Suppressor macrophage treated with lipopolysaccharide for 4 hours (primary cell): ENCODE results near the gene HOXB4.
A peak's percentile ranks its signal among the peaks of the same experiment; 100 is the strongest.
"Not testable (repeated sequence)": the region's sequence is repeated elsewhere in the genome, so short reads cannot be mapped to it uniquely, and the experiment has no call there.

ENCODE experiments used
- DNase-seq: peaks from one replicate; pipeline ENCODE4 v3.0.0-alpha.2; 2020

HOXB4 gene

DNA sequence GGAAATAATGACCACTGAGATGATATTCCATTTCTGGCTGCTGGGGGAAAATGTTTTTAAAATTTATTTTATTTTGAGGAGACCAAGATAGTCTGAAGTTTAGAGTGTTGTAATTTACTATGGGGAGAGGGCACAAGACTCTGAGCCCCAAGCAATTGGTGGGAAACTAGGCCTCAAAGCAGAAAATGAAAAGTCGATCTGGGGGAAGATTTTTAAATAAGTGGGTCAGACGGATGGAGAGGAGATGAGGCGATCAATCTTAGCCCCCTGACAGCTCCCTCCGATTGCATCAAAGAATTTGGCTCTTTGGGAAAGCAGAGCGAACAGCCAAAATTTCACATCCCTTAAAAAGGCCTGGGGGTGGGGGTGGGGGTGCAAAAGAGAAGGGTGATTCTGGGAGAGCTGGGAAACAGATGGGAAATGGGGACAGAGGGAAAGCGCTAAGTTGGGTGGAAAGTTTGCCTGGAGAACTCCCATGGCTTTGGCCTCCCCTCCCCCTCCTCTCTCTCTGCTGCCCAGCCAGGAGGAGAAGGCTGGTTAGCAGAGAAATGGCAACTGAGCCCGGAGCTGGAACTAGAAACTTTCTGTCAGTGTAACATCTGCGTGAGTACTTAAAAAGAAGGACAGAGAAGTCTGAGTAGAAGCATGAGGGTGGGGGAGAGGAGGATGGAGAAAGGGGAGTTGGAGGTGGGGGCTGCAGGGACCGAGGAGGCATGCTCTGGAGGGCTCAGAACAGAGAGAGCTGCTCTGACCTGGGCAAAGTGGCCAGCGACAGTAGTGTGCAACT lies 31.8 kb downstream of the HOXB4 start:
- no peak for DNase-seq

DNA sequence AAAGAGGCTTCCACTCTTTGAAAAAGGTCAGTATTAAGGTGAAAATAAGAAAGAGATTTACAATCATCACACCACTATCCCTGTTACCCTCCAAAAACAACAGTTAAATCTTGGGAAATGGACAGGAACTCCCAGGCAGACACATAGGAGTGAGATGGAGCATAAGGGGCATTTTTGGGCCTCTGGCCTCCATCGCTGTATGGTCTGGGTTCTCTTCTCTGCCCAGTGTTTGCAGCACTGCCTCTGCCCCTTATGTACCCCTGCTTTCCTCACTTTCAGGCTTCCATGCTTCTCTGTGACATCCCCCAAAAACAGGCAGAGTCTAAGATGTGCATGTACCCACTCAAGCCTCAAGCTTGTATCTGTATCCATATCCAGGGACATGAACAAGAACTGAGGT lies 32.6 kb downstream of the HOXB4 start:
- DNase-seq = no peak

DNA sequence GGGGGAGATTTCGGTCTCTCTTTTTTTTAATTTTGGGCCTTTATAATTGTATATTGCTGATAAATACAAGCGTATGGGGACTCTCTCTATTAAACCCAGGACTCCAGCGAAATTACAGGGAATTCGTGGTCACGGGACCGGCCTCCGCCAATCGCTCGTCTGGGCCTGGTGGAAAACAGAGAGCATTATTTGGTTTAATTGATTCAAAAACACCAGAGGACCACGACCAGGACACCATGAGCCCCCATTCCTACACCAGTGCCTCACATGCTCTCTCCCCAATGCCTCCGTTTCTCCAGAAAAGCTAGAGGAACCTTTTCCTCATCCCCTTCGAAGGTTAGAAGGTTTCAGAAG lies 33.2 kb downstream of the HOXB4 start, which contains the start of gene HOXB2:
Gene HOXB2, minus strand, starts transcription at position 88 of the 354 bp plus-strand sequence. CDS start 198 bp downstream, outside the sequence.
- no peak for DNase-seq

DNA sequence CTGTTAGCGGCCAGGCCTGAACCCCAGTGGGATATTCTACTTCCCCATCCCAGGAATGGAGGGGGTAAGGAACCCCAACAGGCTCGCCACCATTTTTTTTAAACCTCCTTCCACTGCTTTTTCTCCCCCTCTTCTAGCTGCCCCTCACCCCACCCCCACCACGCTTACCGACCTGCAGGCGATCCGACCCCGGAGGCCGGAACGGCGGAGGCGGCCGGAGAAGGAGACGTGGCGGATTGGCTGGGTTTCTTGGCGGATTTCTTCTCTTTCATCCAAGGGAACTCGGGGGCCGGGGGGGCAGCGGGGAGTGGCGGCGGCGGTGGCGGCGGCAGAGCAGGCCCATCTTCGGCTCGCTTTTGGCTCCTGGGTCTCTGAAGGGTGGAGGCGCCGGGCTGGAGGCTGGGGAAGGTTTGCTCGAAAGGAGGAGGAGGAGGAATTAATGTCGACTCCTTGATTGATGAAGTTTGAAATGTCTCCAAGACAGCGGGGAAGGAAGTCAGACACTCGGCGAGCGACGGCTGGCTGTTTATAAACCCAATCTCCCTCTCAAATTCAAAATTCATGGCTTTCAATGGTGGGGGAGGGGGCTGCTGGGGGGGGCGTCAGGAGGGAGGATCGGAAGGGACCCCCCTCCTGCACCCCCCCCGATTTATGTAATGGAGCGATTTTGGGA lies 33.7 kb downstream of the HOXB4 start:
- DNase-seq = no peak

DNA sequence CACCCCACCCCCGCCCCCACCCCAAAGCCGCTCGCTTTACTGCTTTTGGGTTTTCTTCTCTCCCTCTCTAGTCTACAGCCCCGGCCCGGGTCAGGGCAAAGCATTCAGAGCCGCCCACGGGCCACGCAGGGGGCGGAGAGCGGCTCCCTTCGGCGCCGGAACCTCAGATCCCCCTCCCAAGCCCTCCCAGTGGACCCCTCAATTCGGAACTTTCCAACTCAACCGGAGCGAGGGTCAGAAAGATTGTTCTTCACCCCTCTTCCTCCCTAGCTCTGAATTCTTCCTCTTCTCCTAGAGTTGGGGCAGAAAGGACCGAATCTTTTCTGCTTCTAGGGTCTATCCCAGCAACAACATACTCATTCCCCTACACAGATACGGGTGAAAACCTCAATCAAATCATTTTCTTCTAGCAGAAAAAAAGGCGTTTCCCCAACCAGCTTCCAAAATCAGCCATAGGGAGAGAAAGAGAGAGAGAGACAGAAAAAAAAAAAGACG lies 34.2 kb downstream of the HOXB4 start:
- DNase-seq = no peak

DNA sequence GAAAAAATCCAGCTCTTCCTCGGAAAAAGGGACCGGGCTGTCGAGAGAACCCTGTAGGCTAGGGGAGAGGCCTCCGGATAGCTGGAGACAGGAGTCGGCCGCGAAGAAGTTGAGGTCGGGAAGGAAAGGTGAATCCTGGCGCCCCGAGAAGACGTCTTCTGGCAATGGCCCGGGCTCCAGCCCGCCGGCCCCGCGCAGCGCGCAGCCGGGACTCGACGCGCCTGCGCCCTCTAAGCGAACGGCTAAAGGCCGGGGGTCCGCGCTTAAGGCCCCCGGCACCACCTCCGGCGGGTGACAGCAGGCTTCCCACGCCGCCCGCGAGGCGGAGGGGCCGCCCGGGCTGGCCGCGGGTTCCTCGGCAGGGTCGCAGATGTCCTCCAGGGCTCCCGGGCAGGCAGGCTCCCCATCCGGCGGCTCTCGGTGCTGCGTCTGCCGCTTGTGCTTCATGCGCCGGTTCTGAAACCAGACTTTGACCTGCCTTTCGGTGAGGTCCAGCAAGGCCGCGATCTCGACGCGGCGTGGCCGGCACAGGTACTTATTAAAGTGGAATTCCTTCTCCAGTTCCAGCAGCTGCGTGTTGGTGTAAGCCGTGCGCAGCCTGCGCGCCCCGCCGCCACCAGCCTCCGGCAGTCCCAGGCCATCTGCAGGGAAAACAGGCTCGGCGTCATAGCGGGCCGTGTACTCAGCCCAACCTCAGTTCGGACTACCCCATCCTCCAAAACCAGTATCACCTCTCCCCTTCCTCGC lies 34.9 kb downstream of the HOXB4 start:
- DNase-seq = peak; percentile 57

DNA sequence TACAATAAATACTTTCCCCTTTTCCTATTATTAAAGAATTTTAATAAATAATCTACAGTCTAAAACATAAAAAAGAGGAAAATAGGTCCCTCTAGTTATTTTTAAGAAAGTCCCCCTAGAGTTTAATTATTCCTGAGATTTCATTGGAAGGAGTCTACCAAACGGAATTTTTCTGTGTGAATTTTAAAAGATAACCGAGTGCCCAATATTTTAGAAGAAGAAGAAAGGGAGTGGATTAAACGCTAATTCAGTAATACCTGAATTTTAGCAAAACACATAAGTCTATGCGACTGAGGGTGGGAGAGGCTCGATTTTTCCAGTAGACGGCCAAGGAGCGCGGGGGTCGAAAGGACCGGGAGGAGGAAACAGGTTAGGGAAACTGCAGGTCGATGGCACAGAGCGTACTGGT lies 35.4 kb downstream of the HOXB4 start:
- no peak for DNase-seq

DNA sequence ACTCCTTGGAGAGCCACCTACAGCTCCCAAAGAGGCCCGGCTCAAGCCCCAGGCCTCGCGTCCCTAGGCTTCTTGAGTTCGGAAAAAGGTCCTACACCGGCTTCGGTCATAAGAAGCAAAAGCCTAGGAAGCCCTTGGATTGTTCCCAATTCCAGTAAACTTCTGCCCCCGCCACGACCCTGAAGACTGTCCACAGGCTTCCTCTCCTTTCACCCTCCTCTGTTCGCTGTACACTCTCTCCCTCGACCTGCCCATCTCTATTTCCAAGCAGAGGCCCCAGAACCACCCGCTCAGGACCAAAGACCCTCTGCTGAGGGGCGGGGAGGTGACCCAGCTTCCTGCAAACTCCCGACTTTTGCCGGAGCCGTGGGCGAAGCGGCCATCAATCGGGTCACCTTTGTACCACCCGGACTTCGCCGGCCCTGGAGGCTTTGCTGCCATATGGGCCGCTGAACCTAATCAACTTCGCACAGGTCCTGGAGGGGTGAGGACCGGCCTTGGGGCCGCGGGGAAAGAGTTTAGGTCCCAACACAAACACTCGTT lies 36.0 kb downstream of the HOXB4 start:
- no peak for DNase-seq

DNA sequence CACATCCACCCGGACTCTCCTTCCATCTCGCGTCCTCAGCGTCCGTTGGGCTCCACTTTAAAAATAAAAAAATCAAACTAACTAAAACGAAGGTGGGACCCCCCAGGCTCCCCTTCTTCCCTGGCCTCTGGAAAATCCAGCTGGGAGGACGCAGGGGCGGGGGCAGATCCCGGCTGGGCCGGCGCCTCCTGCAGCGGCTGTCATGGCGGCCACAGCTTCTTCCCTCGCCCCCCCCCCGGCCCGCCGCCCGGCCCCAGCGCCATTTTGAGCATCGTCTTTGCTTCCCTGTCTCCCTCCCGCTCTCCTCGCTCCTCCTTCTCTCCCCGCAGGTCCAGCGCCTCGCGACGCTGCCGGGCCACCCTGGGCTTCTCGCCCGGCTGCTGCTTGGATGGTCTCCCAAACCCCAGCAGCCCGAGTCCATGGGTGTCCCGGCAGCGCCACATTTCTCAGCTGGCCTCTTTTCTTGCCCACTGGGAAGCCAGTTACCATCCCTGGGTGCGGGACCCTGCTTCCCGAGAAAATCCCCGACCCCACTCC lies 36.5 kb downstream of the HOXB4 start:
- DNase-seq = no peak

DNA sequence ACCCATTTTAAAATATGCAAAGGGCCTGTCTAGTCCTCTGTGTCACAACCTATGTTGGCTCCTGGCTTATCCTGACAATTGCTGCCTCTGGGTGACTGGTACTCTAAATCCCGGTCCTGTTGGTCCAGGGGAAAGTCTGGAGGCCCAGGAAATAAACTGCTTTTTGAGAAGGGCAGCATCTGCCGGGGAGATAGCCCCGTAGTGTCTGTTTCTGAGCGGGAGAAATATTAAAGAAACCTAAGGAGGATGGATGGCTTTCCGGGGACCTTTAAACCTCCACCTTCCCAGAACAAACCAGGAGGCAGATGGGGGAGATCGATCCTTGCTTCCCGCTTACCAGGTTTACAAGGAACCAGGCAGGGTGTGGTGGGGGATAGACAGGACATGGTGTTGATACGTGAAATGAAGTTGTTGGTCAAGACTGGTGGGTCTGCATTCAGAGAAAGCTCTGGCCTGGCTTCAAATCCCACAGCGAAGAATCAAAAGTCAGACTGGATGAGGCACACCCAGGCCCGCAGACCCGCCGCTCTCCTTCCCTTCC lies 37.0 kb downstream of the HOXB4 start:
- DNase-seq = no peak

DNA sequence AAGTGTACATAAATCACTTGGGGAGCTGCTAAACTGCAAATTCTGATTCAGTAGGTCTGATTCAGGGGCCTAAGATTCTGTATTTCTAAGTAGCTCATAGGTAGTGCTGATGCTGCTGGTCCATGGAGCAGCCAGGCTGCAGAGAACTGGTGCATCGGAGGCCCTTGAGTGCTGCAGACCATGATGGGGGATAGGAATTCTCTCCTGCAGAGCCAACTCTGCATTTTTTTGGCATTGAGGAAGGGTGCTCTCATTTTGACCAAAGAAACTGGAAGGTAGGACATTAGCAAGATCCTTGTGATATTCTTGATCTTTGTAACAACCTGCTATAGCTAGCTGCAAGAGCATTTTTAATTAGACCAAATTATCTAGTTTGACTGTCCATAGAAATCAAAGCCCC lies 37.9 kb downstream of the HOXB4 start:
- DNase-seq = no peak

DNA sequence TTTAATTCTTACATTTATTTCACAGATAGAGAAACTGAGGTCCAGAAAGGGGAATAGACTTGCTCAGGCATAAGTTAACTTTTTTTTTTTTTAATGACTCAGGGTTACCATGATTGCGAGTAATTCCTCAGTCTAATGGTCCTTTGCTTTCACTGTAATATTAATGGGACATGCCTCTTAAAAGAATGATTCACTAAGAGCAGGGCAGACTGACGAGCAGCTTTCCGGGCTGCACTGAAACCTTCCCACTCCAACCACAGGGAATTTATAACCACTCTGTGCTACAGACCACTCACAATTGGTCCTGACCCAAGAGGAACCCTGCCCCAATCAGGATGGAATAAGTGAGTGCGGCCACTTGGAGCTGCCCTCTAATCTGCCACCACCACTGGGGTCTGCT lies 39.0 kb downstream of the HOXB4 start:
- DNase-seq = no peak

DNA sequence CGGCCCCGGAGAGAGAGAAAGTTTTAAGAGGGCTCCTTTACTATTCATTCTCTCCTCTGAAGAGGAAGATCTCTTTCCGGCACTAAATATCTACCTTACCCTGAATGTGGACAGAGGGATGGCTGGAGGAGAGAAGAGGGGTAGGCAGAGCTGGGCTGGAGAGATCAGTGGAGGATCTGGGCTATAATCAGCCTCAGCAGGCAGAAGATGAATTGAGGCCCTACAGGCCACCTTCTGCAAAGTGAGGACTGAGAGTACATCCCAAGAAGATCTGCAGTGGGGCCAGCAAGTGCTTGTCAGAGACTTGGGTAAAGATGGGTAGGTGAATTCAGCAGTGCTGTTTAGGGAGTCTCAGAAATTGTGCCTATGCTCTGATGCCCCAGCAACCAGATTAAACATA lies 40.8 kb downstream of the HOXB4 start:
- DNase-seq = no peak

DNA sequence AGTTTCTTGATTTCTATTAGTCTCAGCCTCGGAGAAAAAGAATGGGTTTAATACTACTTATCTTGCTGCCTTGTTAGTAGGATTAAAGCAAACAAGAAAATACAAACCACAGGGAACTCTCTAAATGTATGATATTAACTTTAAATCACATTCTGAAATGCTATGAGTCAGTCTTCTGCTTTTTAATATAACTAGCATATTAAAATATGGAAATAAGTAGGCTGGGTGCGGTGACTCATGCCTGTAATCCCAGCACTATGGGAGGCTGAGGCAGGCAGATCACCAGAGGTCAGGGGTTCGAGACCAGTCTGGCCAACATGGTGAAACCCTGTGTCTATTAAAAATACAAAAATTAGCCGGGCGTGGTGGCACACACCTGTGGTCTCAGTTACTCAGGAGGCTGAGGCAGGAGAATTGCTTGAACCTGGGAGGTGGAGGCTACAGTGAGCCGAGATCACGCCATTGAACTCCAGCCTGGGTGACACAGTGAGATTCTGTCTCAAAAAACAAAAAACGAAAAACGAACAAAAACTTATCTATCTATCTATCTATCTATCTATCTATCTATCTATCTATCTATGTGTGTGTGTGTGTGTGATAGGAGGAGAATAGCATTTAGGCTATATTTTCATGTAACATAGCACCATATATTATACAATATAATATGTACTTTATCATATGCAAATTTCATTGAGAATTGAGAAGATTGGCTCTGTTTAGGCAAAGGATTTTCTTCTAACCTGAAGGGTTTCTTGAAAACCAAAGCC lies 42.2 kb downstream of the HOXB4 start:
- DNase-seq = not testable (repeated sequence)

DNA sequence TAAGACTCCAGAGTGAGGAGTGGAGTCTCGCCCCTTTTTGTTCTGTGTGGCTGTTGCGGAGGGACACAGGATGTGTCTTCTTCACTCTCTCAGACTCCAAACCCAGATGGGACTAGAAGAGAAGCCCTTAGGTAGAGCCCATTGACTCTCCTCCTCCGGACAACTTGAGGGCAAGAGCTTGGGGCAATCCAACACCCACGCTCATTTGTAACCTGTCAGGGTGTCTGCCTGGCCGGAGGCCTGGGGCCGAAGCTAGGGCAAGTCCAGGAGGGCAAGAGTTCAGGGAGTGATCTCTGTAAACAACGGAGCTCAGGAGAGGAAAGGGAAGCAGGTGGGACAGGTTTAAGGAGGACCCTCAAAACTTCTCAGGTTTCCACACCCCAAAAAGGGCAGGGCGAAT lies 45.9 kb downstream of the HOXB4 start:
- DNase-seq = no peak

DNA sequence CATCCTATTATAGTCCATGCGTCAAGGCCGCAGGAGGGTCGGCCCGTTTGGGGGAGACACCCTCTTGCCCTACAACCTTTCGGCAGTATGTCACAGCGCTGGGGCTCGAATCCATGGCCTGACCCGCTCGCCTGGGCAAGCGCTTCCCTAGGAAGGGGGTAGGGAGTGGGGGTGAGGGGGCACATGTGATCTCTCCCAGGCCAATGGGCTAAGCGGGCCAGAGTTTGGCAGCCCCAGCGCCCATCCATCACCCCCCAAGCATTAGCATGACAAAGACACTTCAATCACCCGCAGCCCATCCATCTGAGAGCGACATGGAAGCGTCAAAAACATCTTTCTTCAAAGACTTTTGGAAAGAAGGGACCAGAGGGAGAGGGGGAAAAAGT lies 47.3 kb downstream of the HOXB4 start, which contains the start of gene HOXB1:
Gene HOXB1, minus strand, starts transcription at position 125 of the 386 bp plus-strand sequence. Its CDS starts 107 bp downstream, at position 18.
- DNase-seq = no peak

DNA sequence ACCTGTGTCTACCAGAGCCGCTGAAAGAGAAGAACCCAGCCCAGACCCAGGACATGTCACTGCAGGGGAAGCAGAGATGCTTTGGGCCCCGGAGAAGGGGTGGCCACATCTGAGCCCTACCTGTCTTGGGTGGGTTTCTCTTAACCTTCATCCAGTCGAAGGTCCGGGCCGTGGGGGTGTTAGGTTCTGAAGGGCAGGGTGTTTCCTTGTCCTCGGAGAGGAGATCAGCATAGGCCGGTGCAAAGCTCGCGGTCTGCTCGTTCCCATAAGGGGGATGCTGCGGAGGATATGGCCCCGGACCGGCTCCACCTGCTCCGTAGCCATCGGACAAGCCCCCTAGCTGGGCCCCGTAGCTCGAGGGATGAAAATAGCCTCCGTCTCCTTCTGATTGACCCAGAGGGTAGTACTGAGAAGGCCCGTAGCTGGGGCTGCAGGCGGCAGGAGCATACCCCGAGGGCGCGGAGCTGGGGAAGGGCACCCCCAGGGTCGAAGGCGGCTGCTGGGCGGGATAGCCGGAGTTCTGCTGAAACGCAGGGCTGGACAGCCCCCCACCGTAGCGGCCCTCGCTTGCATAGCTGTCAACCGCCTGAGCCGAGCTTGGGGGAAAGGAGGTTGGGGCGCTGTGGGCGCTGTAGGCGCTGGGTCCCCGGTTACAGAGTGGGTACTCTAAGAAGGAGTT lies 47.8 kb downstream of the HOXB4 start:
- no peak for DNase-seq

DNA sequence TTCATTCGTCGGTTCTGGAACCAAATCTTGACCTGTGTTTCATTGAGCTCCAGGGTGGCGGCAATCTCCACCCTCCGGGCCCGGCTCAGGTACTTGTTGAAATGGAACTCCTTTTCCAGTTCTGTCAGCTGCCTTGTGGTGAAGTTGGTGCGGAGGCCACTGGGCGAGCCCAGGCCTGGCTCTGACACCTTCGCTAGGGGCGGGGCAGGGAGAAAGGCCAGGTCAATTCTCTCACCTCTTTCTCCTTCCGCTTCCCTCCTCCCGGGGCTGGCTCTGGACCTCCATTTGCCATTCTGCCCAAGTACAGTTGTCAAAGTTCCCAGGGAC lies 48.5 kb downstream of the HOXB4 start:
- no peak for DNase-seq

DNA sequence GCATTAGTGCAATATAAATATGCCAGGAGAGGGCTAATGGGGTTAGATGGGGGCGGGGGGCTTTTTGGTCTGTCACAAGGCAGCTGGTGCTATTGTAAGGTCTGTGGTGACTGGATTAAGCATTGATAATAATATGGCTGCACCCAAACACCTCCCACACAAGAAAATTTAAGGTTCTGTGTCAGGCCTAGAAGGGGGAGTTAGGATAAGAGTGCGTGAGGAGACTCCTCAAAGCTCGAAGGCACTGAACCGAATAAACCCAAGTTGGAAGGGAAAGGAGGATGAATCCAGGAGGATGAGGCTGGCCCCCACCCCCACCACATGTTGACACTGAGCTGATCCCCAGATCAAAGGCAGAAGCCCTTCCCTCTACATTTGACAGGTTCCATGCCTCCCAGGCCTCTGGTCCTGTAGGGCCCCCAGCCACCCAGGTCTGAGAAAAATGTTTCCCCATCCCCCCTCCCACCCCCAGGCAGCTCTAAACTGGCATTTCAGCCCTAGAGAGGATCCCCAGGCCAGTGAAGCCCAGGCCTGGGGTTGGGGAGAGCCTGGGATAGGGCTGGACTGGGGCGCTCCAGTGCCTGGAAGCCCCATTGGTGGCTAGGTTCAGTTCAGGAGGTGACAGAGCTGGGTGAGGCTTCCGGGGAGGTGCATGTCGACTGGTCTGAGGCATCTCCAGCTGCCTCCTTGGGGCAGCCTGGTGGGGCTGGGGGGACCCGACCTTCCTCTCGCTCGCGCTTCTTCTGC lies 49.0 kb downstream of the HOXB4 start:
- no peak for DNase-seq

DNA sequence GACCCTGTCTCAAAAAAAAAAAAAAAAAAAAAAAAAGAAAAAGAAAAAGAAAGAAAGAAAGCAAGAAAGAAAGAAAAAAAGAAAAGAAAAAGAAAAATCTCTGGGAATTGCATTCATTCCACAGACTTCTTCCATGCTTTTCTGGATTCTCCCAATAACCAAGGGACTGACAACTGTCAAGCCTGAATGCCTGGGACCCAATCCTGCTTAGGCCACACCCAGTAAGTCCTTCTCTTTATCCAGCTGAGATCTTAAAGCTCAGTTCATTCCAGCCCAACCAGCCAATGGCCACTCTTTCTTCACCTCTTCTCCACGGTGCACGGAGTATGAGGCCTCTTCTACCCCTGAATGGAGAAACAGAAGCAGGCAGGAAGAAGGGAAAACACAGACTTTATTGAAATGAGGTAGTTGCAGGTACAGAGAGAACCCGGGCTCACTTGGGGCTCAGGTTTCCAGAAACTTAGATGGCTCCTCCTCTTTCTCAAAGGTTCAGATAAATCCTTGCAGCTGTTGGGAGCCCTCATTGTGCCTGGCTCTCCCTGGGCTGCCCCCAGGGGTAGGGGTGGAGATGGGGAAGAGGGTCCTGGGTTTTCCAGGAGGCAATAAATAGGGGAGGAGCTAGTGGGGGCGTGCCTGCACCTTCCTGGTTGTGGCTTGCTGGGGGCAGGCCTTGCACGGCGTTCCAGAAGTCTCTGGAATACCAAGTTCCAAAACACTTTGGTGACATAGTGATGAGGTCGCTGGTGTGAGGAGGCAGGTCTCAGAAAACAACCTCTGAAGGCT lies 49.8 kb downstream of the HOXB4 start:
- no peak for DNase-seq
